Measurements from ENCODE around the gene MME. TPM values are rescaled to one million over a fixed set of nuclear protein-coding genes. Genes with fewer than 3 reads are reported as not detected.

MME gene
- total and polyA plus RNA-seq, 2 of the 8 experiments (the other 6 are each of a cell fraction or from before 2014, with no cell fraction given) = 5.0 to 39.6 TPM

GRCh38 chr3:155211266-155211665 lies 131.1 kb downstream of the MME start:
- no peak overlapping the region for H3K14ac ChIP-seq (ENCODE audit: insufficient read length)
- H3K18ac ChIP-seq (ENCODE audit: extremely low read depth, low read length) = no peak overlapping the region
- H3K9me3 ChIP-seq (ENCODE audit: insufficient read depth in 2 of 2, low read depth in 1 of 2, low read length in 1 of 2) = no peaks in the 10 kb centered on the region
- CTCF ChIA-PET (ENCODE audit: partially characterized antibody) = no interaction called here
- POLR2A ChIA-PET (ENCODE audit: partially characterized antibody) = no interaction called here
- no peaks in the 10 kb centered on the region; the same call in 1 of the 2 replicates for H3K23me2 ChIP-seq (ENCODE audit: low read depth, low read length)
- no peaks in the 10 kb centered on the region for H4K20me1 ChIP-seq (replicated peaks in 1 of 2; ENCODE audit: control insufficient read depth in 1 of 2, insufficient read depth in 2 of 2, low read length in 2 of 2)
- H3K4me1 ChIP-seq (replicated peaks in 1 of 4; ENCODE audit: control insufficient read depth in 3 of 4, insufficient read depth in 4 of 4, low read length in 3 of 4) = no peaks in the 10 kb centered on the region
- FAIRE-seq (no peak), DNase-seq (ENCODE audit: low read depth in 1 of 2, low spot score in 2 of 2) (no peak)
- TF ChIP-seq SUZ12 (IDR thresholded peaks at IDR 0.05; ENCODE audit: low read length) (no peak), EP300 (IDR thresholded peaks at IDR 0.05; ENCODE audit: borderline replicate concordance in 1 of 2, low read depth in 2 of 2, low read length in 2 of 2) (no peak)
- no peak overlapping the region for H2BK15ac ChIP-seq (ENCODE audit: low read length)
- no peak overlapping the region for H2AFZ ChIP-seq (ENCODE audit: low read length)
- H3K4me3 ChIP-seq (ENCODE audit: extremely low read depth in 1 of 4, insufficient read depth in 2 of 4, low read depth in 3 of 4, low read length in 4 of 4) = no peak overlapping the region
- H4K8ac ChIP-seq (ENCODE audit: extremely low read depth, insufficient read depth, low read length) = no peak overlapping the region
- no peak overlapping the region for H4K91ac ChIP-seq (replicated peaks; ENCODE audit: insufficient read length, low read length)
- H4K5ac ChIP-seq (ENCODE audit: insufficient read length, low read depth, low read length) = no peak overlapping the region
- H3K56ac ChIP-seq (replicated peaks; ENCODE audit: insufficient read length, low read depth, low read length) = no peak overlapping the region
- H3K9ac ChIP-seq (replicated peaks in 1 of 4; ENCODE audit: extremely low read depth in 1 of 4, low read depth in 3 of 4, low read length in 3 of 4) = no peak overlapping the region
- no peak overlapping the region for H2BK20ac ChIP-seq (ENCODE audit: low read length)
- no peak overlapping the region for H3K23ac ChIP-seq (ENCODE audit: insufficient read length)
- no peak overlapping the region for H2BK120ac ChIP-seq (replicated peaks; ENCODE audit: low read depth, low read length)
- no peaks in the 10 kb centered on the region for H3K27me3 ChIP-seq (replicated peaks in 1 of 4; ENCODE audit: control insufficient read depth in 3 of 4, extremely low read depth in 1 of 4, insufficient read depth in 3 of 4, low read length in 3 of 4)
- H3K4ac ChIP-seq (replicated peaks; ENCODE audit: insufficient read length, low read depth, low read length) = no peak overlapping the region
- no peaks in the 10 kb centered on the region for H3K79me2 ChIP-seq (ENCODE audit: control insufficient read depth in 1 of 2, insufficient read depth in 2 of 2, low read length in 2 of 2)
- no peak overlapping the region for H2AK5ac ChIP-seq (ENCODE audit: low read depth, low read length)
- 83% methylated on average over 2 of the region's 2 CpGs; no CpG with 5 or more reads in 1 of the 2 experiments for WGBS, 2 experiments (ENCODE audit: extremely low coverage in 1 of 2, insufficient coverage in 1 of 2, insufficient read length in 1 of 2, insufficient replicate concordance in 2 of 2, low coverage in 1 of 2, low lambda C conversion rate in 2 of 2, missing lambda C conversion rate in 1 of 2)
- H3K79me1 ChIP-seq (ENCODE audit: low read depth, low read length) = no peaks in the 10 kb centered on the region
- no peaks in the 10 kb centered on the region for H3K36me3 ChIP-seq (ENCODE audit: control insufficient read depth in 2 of 4, insufficient read depth in 4 of 4, low read length in 3 of 4)
- H2BK5ac ChIP-seq (ENCODE audit: low read depth, low read length) = no peak overlapping the region
- no peak overlapping the region for H3K4me2 ChIP-seq (ENCODE audit: insufficient read depth in 1 of 2, low read depth in 2 of 2, low read length in 2 of 2)
- H2BK12ac ChIP-seq (ENCODE audit: low read depth, low read length) = no peak overlapping the region
- no peak overlapping the region for H3K27ac ChIP-seq (ENCODE audit: low read depth, low read length)

Data from H1 (cell line).